K562 (cell line): Measurements from ENCODE around the gene FASN. TPM values are rescaled to one million over a fixed set of nuclear protein-coding genes. Genes with fewer than 3 reads are reported as not detected.

ENCODE experiments used
- ATAC-seq: fragments of 200-7000 bp; cut with Tn5 transposase; 3 replicates; pipeline ENCODE4 v1.9.1; 2020; ENCODE audit warnings: moderate library complexity
- BruUV-seq: library from RNA; stranded (reverse); fragments of 400-500 nt; replicated peaks from 2 replicates; lab custom pipeline; 2021; lab: Mats Ljungman, UMichigan
- CTCF ChIA-PET: fragments of 300-600 bp; formaldehyde crosslinking; extraction: SDS; loops from one replicate; lab custom pipeline; 2021; ENCODE audit warnings: low intra/inter-chr PET ratio; lab: Yijun Ruan, JAX
- POLR2A ChIA-PET: fragments of 300-600, 350-650 bp; sonication (Branson Sonifier 250); formaldehyde crosslinking; extraction: SDS; loops from one replicate; lab custom pipeline; 2021; ENCODE audit warnings: antibody characterized with exemption, inconsistent platforms; lab: Yijun Ruan, JAX
- DNase-seq, 4 experiments: peaks; one replicate each; pipeline versions ENCODE4 v3.0.0 to v3.0.0-alpha.2; 2011 to 2018; ENCODE audit warnings: low spot score in 3 of 4, mixed read lengths in 3 of 4; ENCODE audit errors: extremely low read depth in 1 of 4
- FAIRE-seq: peaks from 2 replicates; lab custom pipeline; 2011; peaks lifted over from hg19 to GRCh38; lab: Jason Lieb, UNC
- H2AFZ ChIP-seq: 2 replicates; pipeline ENCODE4 v1.6.0; 2011; ENCODE audit warnings: low read depth, low read length, control low read depth, inconsistent platforms
- H3K27ac ChIP-seq: fragments of 200-600 bp; 3 replicates; pipeline ENCODE4 v1.8.0; 2011; ENCODE audit warnings: low read depth, mild to moderate bottlenecking, control low read depth, inconsistent platforms, low read length, moderate library complexity, mixed read lengths; ENCODE audit errors: extremely low read depth
- H3K27me3 ChIP-seq, 2 experiments: fragments of 300-600 bp in 1 of 2; 2 replicates in 1 of 2; 3 replicates in 1 of 2; pipeline versions ENCODE4 v1.6.0 to v1.8.0; 2011; ENCODE audit warnings: inconsistent platforms in 2 of 2, low read length in 2 of 2, mild to moderate bottlenecking in 1 of 2, mixed read lengths in 1 of 2, moderate library complexity in 1 of 2; ENCODE audit not compliant: control insufficient read depth in 2 of 2, insufficient read depth in 2 of 2
- H3K36me3 ChIP-seq: fragments of 300-600 bp; 3 replicates; pipeline ENCODE4 v1.8.0; 2011; ENCODE audit warnings: mild to moderate bottlenecking, low read length, inconsistent platforms; ENCODE audit not compliant: control insufficient read depth, insufficient read depth
- H3K4me1 ChIP-seq, 2 experiments: fragments of 200-600 bp in 1 of 2; replicated peaks in 1 of 2; 2 replicates in 1 of 2; 3 replicates in 1 of 2; pipeline versions ENCODE4 v1.5.1 to v1.8.0; 2011; ENCODE audit warnings: inconsistent platforms in 2 of 2, low read length in 2 of 2, mild to moderate bottlenecking in 1 of 2, mixed read lengths in 1 of 2, moderate library complexity in 1 of 2; ENCODE audit not compliant: control insufficient read depth in 2 of 2, insufficient read depth in 2 of 2
- H3K4me2 ChIP-seq: 2 replicates; pipeline ENCODE4 v1.6.1; 2011; ENCODE audit warnings: low read length, control low read depth, inconsistent platforms, mixed read lengths; ENCODE audit not compliant: insufficient read depth
- H3K4me3 ChIP-seq: fragments of 200-600 bp; sonication (generic), shearing (Covaris generic); 2 replicates; pipeline ENCODE4 v1.5.1; 2016; ENCODE audit warnings: control low read depth, inconsistent platforms
- H3K79me2 ChIP-seq: fragments of 200-600 bp; 3 replicates; pipeline ENCODE4 v1.8.0; 2011; ENCODE audit warnings: low read length, inconsistent platforms; ENCODE audit not compliant: control insufficient read depth, insufficient read depth
- H3K9ac ChIP-seq, 2 experiments: 2 replicates each; pipeline versions ENCODE4 v1.6.0 to v1.6.1; 2011; ENCODE audit warnings: low read depth in 2 of 2, low read length in 2 of 2, control low read depth in 1 of 2, inconsistent platforms in 1 of 2, mild to moderate bottlenecking in 1 of 2, mixed read lengths in 1 of 2; ENCODE audit not compliant: insufficient read depth in 1 of 2
- H3K9me1 ChIP-seq: one replicate; pipeline ENCODE4 v1.6.0; 2011; ENCODE audit warnings: inconsistent platforms, mild to moderate bottlenecking, low read length, moderate library complexity; ENCODE audit not compliant: control insufficient read depth, insufficient read depth
- H3K9me3 ChIP-seq: replicated peaks from 2 replicates; pipeline ENCODE4 v1.5.1; 2011; ENCODE audit warnings: low read depth, low read length, inconsistent platforms; ENCODE audit not compliant: control insufficient read depth, insufficient read depth
- H4K20me1 ChIP-seq: replicated peaks from 2 replicates; pipeline ENCODE4 v1.6.1; 2011; ENCODE audit warnings: low read length, inconsistent platforms, mixed read lengths; ENCODE audit not compliant: control insufficient read depth, insufficient read depth
- KAT7 ChIP-seq: sonication (generic); formaldehyde crosslinking; IDR thresholded peaks from 2 replicates; pipeline ENCODE4 v1.8.0; 2022; ENCODE audit warnings: missing genetic modification reagents, mild to moderate bottlenecking, borderline replicate concordance
- NCOA1 ChIP-seq: fragments of 450-650 bp; IDR thresholded peaks from 2 replicates; pipeline ENCODE4 v1.6.1; 2016; ENCODE audit warnings: low read depth
- PHF20 ChIP-seq: fragments of 450-650 bp; IDR thresholded peaks from 2 replicates; pipeline ENCODE4 v1.6.1; 2018; ENCODE audit not compliant: partially characterized antibody
- POLR2G ChIP-seq: fragments of 200-400 bp; formaldehyde crosslinking; IDR thresholded peaks from 2 replicates; pipeline ENCODE4 v1.6.1; 2017; ENCODE audit warnings: low read depth, mild to moderate bottlenecking, antibody characterized with exemption, low read length, moderate library complexity
- ZC3H4 ChIP-seq: sonication (generic); formaldehyde crosslinking; IDR thresholded peaks from 2 replicates; pipeline ENCODE4 v1.9.0; 2021; ENCODE audit warnings: missing genetic modification reagents, borderline replicate concordance
- WGBS: fragments of 100-300 bp; shearing (Covaris generic); methylation state at CpG from one replicate; pipeline ENCODE4 v1.1.6; 2016; ENCODE audit warnings: low coverage, mixed read lengths; ENCODE audit not compliant: insufficient coverage; ENCODE audit errors: missing lambda C conversion rate; 5-methylcytosine and 5-hydroxymethylcytosine counted together
- in situ Hi-C: fragments of 300-500 bp; cut with MboI; formaldehyde crosslinking; loops from 4 replicates; pipeline ENCODE4 v1.15.0; 2018; ENCODE audit warnings: inconsistent platforms, mixed read lengths
- intact Hi-C: fragments of 100-400 bp; cut with micrococcal nuclease; formaldehyde crosslinking; loops from 2 replicates; pipeline ENCODE4 v1.14.2; 2022
- polyA plus RNA-seq, 8 experiments: library from polyadenylated mRNA; depleted of rRNA in 4 of 8; stranded (reverse) in 5 of 8; unstranded in 3 of 8; fragments of >200 nt; fragmentation: Nextera tagmentation in 2 of 8; fragmentation: Illumina TruSeq in 1 of 8; extraction: Ambion mirVana in 2 of 8; extraction: Trizol in 1 of 8; gene quantifications; 2 replicates each; pipeline versions ENCODE4 v1.2.1 to v1.2.3, GENCODE V29; 2011 to 2014; ENCODE audit warnings: inconsistent platforms in 1 of 8, missing spikeins in 1 of 8
- total RNA-seq, 7 experiments: library from RNA; depleted of rRNA in 6 of 7; stranded (reverse); fragments of >200 nt in 6 of 7; fragmentation: Illumina TruSeq in 2 of 7; extraction: Trizol in 2 of 7; gene quantifications; 2 replicates each; pipeline versions ENCODE4 v1.2.1 to v1.2.3, GENCODE V29; 2011 to 2021; ENCODE audit warnings: low replicate concordance in 1 of 7

Gene FASN
- total and polyA plus RNA-seq, 9 of the 15 experiments (the other 6 are each of a cell fraction or from before 2014, with no cell fraction given) = 0.15 to 663 (median 49.9) TPM

- H2AFZ ChIP-seq = no peak overlapping the region
- no peaks in the 10 kb centered on the region for H3K9me3 ChIP-seq
- WGBS = 80% methylated on average over 12 of the region's 28 CpGs
- TF ChIP-seq POLR2G (peak; percentile 38), NCOA1 (no peak), KAT7 (no peak), PHF20 (no peak), ZC3H4 (CRISPR knock-in tag) (no peak)
- TF ChIP-seq, all 486 proteins: peak for 1
- 0 out of 2 replicates have a peak, but pooled peaks cover 4% of the 10 kb centered on the region for H4K20me1 ChIP-seq
- in situ Hi-C loops = no loop called here
- H3K4me2 ChIP-seq = peak overlapping the region; percentile 76
- peak overlapping the region; percentile 98 for H3K4me3 ChIP-seq
- no peaks in the 10 kb centered on the region for H3K27me3 ChIP-seq
- peak overlapping the region; percentile 78 to 97; a peak in 3 of 4 replicates for H3K9ac ChIP-seq
- BruUV-seq = no TSS peak
- peaks cover 28% of the 10 kb centered on the region for H3K79me2 ChIP-seq
- intact Hi-C loops = no loop called here
- ChIA-PET CTCF (no interaction called here), POLR2A (interaction anchor here (0.6 to 1.8 kb wide), 4 partner anchors 10 to 52 kb away, joined by 3 to 7 read pairs (median 4); no protein-coding TSS in a partner anchor)
- ATAC-seq (no peak), DNase-seq (no peak), FAIRE-seq (no peak)
- peaks cover 6 to 84% of the 10 kb centered on the region in 2 experiments; a peak in 3 of 5 replicates for H3K4me1 ChIP-seq
- H3K36me3 ChIP-seq = peaks cover 61% of the 10 kb centered on the region; the same call in 2 of the 3 replicates
- H3K27ac ChIP-seq = no peak overlapping the region; the same call in 2 of the 3 replicates
- peaks cover 2% of the 10 kb centered on the region for H3K9me1 ChIP-seq
Observed at GRCh38 chr17:82050152-82050760, 47.8 kb downstream of the FASN start.
